IMR-90 (cell line): ENCODE results near the gene SLC17A8.

Source experiments
- BHLHE40 ChIP-seq: fragments of 150-350 bp; IDR thresholded peaks from 2 replicates; pipeline ENCODE4 v1.6.1; 2016; ENCODE audit warnings: mild to moderate bottlenecking, low read depth, low read length
- CEBPB ChIP-seq: IDR thresholded peaks from 2 replicates; pipeline ENCODE4 v1.6.1; 2012; ENCODE audit warnings: low read depth, low read length, improper control_type of control experiment
- MAFK ChIP-seq: IDR thresholded peaks from 2 replicates; pipeline ENCODE4 v1.6.1; 2012; ENCODE audit warnings: low read depth, low read length, improper control_type of control experiment
- NFE2L2 ChIP-seq: fragments of 150-350 bp; IDR thresholded peaks from 2 replicates; pipeline ENCODE4 v1.6.1; 2016; ENCODE audit warnings: low read depth, mild to moderate bottlenecking, low read length
- POLR2A ChIP-seq: IDR thresholded peaks from 2 replicates; pipeline ENCODE4 v1.6.1; 2012; ENCODE audit warnings: mild to moderate bottlenecking, low read depth, low read length
- RFX5 ChIP-seq: IDR thresholded peaks from 2 replicates; pipeline ENCODE4 v1.8.0; 2012; ENCODE audit warnings: low read depth, mild to moderate bottlenecking, low read length, moderate library complexity
- TF ChIP-seq, protein P1 (sequence below): conservative IDR thresholded peaks from 2 replicates; pipeline ENCODE4 v1.5.1; 2012; ENCODE audit warnings: mild to moderate bottlenecking, low read depth, low read length, improper control_type of control experiment

DNA sequence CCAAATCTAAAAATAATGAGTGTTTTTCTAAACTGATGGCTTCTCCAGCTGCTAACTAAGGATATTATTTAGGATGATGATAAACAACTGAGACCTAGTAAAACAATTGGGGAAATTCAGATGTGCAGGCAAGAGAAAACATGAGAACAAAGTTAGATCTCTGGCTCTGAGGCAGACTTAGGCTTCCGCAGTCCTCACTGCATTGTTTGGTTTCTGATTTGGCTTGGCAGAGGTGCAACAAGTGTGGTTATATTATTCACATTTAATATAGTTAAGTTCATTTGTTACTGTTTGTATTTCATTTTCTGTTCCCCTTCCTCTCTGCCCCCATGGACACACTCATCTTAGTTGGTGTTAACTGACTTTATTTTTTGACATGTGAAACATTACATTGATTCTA lies 86.6 kb downstream of the SLC17A8 start:
- TF ChIP-seq, protein P1, sequence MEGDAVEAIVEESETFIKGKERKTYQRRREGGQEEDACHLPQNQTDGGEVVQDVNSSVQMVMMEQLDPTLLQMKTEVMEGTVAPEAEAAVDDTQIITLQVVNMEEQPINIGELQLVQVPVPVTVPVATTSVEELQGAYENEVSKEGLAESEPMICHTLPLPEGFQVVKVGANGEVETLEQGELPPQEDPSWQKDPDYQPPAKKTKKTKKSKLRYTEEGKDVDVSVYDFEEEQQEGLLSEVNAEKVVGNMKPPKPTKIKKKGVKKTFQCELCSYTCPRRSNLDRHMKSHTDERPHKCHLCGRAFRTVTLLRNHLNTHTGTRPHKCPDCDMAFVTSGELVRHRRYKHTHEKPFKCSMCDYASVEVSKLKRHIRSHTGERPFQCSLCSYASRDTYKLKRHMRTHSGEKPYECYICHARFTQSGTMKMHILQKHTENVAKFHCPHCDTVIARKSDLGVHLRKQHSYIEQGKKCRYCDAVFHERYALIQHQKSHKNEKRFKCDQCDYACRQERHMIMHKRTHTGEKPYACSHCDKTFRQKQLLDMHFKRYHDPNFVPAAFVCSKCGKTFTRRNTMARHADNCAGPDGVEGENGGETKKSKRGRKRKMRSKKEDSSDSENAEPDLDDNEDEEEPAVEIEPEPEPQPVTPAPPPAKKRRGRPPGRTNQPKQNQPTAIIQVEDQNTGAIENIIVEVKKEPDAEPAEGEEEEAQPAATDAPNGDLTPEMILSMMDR: no peak
- TF ChIP-seq POLR2A (no peak), MAFK (no peak), RFX5 (no peak), NFE2L2 (no peak), CEBPB (no peak), BHLHE40 (no peak)
